K562 (cell line): ENCODE results near the gene RACGAP1. TPM values are rescaled to one million over a fixed set of nuclear protein-coding genes. Genes with fewer than 3 reads are reported as not detected.

Experiments
- CHD2 ChIP-seq: IDR thresholded peaks from 2 replicates; pipeline ENCODE4 v1.6.1; 2011; ENCODE audit warnings: low read depth, low read length
- EP300 ChIP-seq: IDR thresholded peaks from 2 replicates; pipeline ENCODE4 v1.6.1; 2012; ENCODE audit warnings: low read length, improper control_type of control experiment
- HDAC1 ChIP-seq, 2 experiments: fragments of 450-650 bp; IDR thresholded peaks; 2 replicates each; pipeline ENCODE4 v1.6.1; 2016 to 2017; ENCODE audit warnings: inconsistent platforms in 1 of 2, mild to moderate bottlenecking in 1 of 2, moderate library complexity in 1 of 2
- NR2C1 ChIP-seq, 2 experiments: fragments of 450-650 bp; IDR thresholded peaks; 2 replicates each; pipeline ENCODE4 v1.6.1; 2017; ENCODE audit warnings: mild to moderate bottlenecking in 2 of 2, antibody characterized with exemption in 1 of 2, inconsistent platforms in 1 of 2, missing compliant biosample characterization in 1 of 2, missing genetic modification characterization in 1 of 2
- PML ChIP-seq: IDR thresholded peaks from 2 replicates; pipeline ENCODE4 v1.6.1; 2012; ENCODE audit warnings: low read length, inconsistent platforms
- RAD21 ChIP-seq, 2 experiments: fragments of 250-450 bp in 1 of 2; fragments of 450-650 bp in 1 of 2; sonication (Bioruptor Pico) in 1 of 2; formaldehyde crosslinking in 1 of 2; IDR thresholded peaks in 1 of 2; conservative IDR thresholded peaks in 1 of 2; 2 replicates each; pipeline versions ENCODE4 v1.4.0 to v1.8.0; 2020 to 2022; ENCODE audit warnings: mild to moderate bottlenecking in 2 of 2, moderate library complexity in 1 of 2
- SOX6 ChIP-seq: fragments of 450-650 bp; IDR thresholded peaks from 2 replicates; pipeline ENCODE4 v1.6.1; 2014; ENCODE audit warnings: mild to moderate bottlenecking
- TGIF2 ChIP-seq: sonication (generic); formaldehyde crosslinking; IDR thresholded peaks from 2 replicates; pipeline ENCODE4 v1.8.1; 2022; ENCODE audit warnings: mild to moderate bottlenecking, missing genetic modification reagents, moderate library complexity
- ZNF12 ChIP-seq: sonication (generic); formaldehyde crosslinking; IDR thresholded peaks from 2 replicates; pipeline ENCODE4 v1.4.0; 2020; ENCODE audit warnings: mild to moderate bottlenecking, missing genetic modification reagents
- ZNF263 ChIP-seq: sonication (generic); formaldehyde crosslinking; IDR thresholded peaks from 2 replicates; pipeline ENCODE4 v1.8.0; 2022; ENCODE audit warnings: mild to moderate bottlenecking, missing genetic modification reagents, borderline replicate concordance
- polyA plus RNA-seq, 8 experiments: library from polyadenylated mRNA; depleted of rRNA in 4 of 8; stranded (reverse) in 5 of 8; unstranded in 3 of 8; fragments of >200 nt; fragmentation: Nextera tagmentation in 2 of 8; fragmentation: Illumina TruSeq in 1 of 8; extraction: Ambion mirVana in 2 of 8; extraction: Trizol in 1 of 8; gene quantifications; 2 replicates each; pipeline versions ENCODE4 v1.2.1 to v1.2.3, GENCODE V29; 2011 to 2014; ENCODE audit warnings: inconsistent platforms in 1 of 8, missing spikeins in 1 of 8
- total RNA-seq, 7 experiments: library from RNA; depleted of rRNA in 6 of 7; stranded (reverse); fragments of >200 nt in 6 of 7; fragmentation: Illumina TruSeq in 2 of 7; extraction: Trizol in 2 of 7; gene quantifications; 2 replicates each; pipeline versions ENCODE4 v1.2.1 to v1.2.3, GENCODE V29; 2011 to 2021; ENCODE audit warnings: low replicate concordance in 1 of 7
- TF ChIP-seq, protein P1 (sequence below): sonication (generic); formaldehyde crosslinking; IDR thresholded peaks from 2 replicates; pipeline ENCODE4 v1.8.1; 2023; ENCODE audit warnings: mild to moderate bottlenecking, missing genetic modification reagents
- TF ChIP-seq, protein P2 (sequence below), 2 experiments: fragments of 150-350 bp in 1 of 2; IDR thresholded peaks; 2 replicates each; pipeline ENCODE4 v1.6.1; 2012 to 2016; ENCODE audit warnings: low read depth in 2 of 2, low read length in 2 of 2, mild to moderate bottlenecking in 1 of 2, moderate library complexity in 1 of 2
- TF ChIP-seq, protein P3 (sequence below): fragments of 450-650 bp; IDR thresholded peaks from 2 replicates; pipeline ENCODE4 v1.6.1; 2018; ENCODE audit not compliant: partially characterized antibody
- TF ChIP-seq, protein P4 (sequence below): fragments of 250-450 bp; sonication (Bioruptor Pico); IDR thresholded peaks from 2 replicates; pipeline ENCODE4 v1.4.0; 2020; ENCODE audit warnings: borderline replicate concordance

RACGAP1 gene
- total and polyA plus RNA-seq, 9 of the 15 experiments (the other 6 are each of a cell fraction or from before 2014, with no cell fraction given): 56.4 to 92.9 (median 71.8) TPM

DNA sequence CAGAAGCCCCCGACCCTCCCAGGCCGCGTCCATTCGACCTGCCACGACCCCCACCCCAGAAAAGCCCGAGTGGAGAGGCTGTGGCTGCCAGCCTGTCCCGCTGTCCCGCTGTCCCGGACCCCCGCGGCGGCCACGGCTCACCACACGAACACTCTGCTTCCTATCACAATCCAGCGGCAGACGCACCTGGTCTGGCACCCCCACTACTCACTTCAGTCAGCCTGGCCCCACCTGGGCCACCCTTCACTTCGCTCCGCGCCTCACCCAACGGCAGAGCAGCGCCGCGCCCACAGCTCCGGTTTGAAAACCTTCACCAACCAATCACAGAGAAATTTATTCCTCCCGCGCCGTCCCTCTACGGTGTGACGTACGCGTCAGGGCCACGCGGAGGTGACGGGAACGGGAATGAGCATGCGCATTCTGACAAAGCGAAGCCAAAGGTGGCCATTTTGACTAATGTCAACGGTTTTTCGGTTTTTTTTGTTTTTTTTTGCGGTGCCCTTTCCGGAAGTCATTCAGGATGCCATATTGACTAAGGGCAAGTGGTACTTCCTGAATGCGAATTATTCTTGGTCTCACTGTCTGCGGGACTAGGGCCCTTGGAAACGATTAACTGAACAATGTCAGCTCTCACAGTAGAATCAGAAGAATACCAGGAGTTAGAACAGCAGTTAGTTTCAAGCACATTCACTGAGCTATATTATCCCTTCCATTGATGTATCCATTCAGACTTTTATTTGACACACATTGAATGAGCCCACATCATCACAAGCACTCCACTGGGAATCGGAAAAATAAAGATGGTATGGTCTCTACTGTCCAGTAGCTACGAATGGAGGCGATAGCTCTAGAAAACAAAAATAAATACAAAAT is at the start of gene RACGAP1 (continued):
- TF ChIP-seq, protein P1, sequence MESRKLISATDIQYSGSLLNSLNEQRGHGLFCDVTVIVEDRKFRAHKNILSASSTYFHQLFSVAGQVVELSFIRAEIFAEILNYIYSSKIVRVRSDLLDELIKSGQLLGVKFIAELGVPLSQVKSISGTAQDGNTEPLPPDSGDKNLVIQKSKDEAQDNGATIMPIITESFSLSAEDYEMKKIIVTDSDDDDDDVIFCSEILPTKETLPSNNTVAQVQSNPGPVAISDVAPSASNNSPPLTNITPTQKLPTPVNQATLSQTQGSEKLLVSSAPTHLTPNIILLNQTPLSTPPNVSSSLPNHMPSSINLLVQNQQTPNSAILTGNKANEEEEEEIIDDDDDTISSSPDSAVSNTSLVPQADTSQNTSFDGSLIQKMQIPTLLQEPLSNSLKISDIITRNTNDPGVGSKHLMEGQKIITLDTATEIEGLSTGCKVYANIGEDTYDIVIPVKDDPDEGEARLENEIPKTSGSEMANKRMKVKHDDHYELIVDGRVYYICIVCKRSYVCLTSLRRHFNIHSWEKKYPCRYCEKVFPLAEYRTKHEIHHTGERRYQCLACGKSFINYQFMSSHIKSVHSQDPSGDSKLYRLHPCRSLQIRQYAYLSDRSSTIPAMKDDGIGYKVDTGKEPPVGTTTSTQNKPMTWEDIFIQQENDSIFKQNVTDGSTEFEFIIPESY: 0 out of 2 replicates have a peak, but pooled peaks have one; percentile 11
- TF ChIP-seq, protein P2, sequence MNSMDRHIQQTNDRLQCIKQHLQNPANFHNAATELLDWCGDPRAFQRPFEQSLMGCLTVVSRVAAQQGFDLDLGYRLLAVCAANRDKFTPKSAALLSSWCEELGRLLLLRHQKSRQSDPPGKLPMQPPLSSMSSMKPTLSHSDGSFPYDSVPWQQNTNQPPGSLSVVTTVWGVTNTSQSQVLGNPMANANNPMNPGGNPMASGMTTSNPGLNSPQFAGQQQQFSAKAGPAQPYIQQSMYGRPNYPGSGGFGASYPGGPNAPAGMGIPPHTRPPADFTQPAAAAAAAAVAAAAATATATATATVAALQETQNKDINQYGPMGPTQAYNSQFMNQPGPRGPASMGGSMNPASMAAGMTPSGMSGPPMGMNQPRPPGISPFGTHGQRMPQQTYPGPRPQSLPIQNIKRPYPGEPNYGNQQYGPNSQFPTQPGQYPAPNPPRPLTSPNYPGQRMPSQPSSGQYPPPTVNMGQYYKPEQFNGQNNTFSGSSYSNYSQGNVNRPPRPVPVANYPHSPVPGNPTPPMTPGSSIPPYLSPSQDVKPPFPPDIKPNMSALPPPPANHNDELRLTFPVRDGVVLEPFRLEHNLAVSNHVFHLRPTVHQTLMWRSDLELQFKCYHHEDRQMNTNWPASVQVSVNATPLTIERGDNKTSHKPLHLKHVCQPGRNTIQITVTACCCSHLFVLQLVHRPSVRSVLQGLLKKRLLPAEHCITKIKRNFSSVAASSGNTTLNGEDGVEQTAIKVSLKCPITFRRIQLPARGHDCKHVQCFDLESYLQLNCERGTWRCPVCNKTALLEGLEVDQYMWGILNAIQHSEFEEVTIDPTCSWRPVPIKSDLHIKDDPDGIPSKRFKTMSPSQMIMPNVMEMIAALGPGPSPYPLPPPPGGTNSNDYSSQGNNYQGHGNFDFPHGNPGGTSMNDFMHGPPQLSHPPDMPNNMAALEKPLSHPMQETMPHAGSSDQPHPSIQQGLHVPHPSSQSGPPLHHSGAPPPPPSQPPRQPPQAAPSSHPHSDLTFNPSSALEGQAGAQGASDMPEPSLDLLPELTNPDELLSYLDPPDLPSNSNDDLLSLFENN (IDR thresholded peaks at IDR 0.05; ENCODE audit: low read depth in 2 of 2, low read length in 2 of 2): peak in 1 of 2 experiments; percentile 27; a peak in 1 of 4 replicates
- TF ChIP-seq ZNF263 (CRISPR knock-in tag) (peak; percentile 33; the same call in 1 of the 2 replicates), SOX6 (peak; percentile 33; the same call in 1 of the 2 replicates), CHD2 (peak; percentile 94), TGIF2 (CRISPR knock-in tag) (no peak), HDAC1 (IDR thresholded peaks at IDR 0.05) (peak; percentile 29 to 96; a peak in 3 of 4 replicates), EP300 (peak; percentile 43), ZNF12 (CRISPR knock-in tag) (0 out of 2 replicates have a peak, but pooled peaks have one; percentile 43), NR2C1 (IDR thresholded peaks at IDR 0.05) (peak; percentile 83), NR2C1 (tag; IDR thresholded peaks at IDR 0.05) (peak; percentile 85), RAD21 (CRISPR knock-in tag; conservative IDR thresholded peaks at IDR 0.05 in 1 of 2, IDR thresholded peaks at IDR 0.05 in 1 of 2) (no peak; a peak in 1 of 4 replicates), PML (peak; percentile 48; the same call in 1 of the 2 replicates)
- TF ChIP-seq, protein P3, sequence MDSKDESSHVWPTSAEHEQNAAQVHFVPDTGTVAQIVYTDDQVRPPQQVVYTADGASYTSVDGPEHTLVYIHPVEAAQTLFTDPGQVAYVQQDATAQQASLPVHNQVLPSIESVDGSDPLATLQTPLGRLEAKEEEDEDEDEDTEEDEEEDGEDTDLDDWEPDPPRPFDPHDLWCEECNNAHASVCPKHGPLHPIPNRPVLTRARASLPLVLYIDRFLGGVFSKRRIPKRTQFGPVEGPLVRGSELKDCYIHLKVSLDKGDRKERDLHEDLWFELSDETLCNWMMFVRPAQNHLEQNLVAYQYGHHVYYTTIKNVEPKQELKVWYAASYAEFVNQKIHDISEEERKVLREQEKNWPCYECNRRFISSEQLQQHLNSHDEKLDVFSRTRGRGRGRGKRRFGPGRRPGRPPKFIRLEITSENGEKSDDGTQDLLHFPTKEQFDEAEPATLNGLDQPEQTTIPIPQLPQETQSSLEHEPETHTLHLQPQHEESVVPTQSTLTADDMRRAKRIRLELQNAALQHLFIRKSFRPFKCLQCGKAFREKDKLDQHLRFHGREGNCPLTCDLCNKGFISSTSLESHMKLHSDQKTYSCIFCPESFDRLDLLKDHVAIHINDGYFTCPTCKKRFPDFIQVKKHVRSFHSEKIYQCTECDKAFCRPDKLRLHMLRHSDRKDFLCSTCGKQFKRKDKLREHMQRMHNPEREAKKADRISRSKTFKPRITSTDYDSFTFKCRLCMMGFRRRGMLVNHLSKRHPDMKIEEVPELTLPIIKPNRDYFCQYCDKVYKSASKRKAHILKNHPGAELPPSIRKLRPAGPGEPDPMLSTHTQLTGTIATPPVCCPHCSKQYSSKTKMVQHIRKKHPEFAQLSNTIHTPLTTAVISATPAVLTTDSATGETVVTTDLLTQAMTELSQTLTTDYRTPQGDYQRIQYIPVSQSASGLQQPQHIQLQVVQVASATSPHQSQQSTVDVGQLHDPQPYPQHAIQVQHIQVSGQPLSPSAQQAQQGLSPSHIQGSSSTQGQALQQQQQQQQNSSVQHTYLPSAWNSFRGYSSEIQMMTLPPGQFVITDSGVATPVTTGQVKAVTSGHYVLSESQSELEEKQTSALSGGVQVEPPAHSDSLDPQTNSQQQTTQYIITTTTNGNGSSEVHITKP: peak; percentile 48
- TF ChIP-seq, protein P4, sequence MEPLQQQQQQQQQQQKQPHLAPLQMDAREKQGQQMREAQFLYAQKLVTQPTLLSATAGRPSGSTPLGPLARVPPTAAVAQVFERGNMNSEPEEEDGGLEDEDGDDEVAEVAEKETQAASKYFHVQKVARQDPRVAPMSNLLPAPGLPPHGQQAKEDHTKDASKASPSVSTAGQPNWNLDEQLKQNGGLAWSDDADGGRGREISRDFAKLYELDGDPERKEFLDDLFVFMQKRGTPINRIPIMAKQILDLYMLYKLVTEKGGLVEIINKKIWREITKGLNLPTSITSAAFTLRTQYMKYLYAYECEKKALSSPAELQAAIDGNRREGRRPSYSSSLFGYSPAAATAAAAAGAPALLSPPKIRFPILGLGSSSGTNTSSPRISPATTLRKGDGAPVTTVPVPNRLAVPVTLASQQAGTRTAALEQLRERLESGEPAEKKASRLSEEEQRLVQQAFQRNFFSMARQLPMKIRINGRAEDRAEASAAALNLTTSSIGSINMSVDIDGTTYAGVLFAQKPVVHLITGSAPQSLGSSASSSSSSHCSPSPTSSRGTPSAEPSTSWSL (CRISPR knock-in tag): no peak
